Gastroesophageal sphincter (tissue), 4 donors: ENCODE measurements around the gene PLCL1. TPM values are rescaled to one million over a fixed set of nuclear protein-coding genes. Genes with fewer than 3 reads are reported as not detected.

Source experiments
- ATAC-seq: fragments of 150-250 bp; one replicate; pipeline ENCODE4 v1.9.1; 2016; ENCODE audit warnings: mild to moderate bottlenecking, moderate library complexity
- H3K27ac ChIP-seq, 4 donors: fragments of 200-600 bp; sonication (generic) in 3 of 4; 1 replicate in 3 of 4; 2 replicates in 1 of 4; pipeline ENCODE4 v1.5.1; 2016 to 2019
- H3K27me3 ChIP-seq: fragments of 200-600 bp; sonication (generic); one replicate; pipeline ENCODE4 v1.5.1; 2019
- H3K36me3 ChIP-seq, 2 donors: fragments of 200-600 bp; sonication (generic); one replicate each; pipeline ENCODE4 v1.5.1; 2019; ENCODE audit warnings: control low read depth in 1 of 2
- H3K4me1 ChIP-seq, 3 donors: fragments of 200-600 bp; sonication (generic); 1 replicate in 2 of 3; 2 replicates in 1 of 3; pipeline ENCODE4 v1.5.1; 2016 to 2019; ENCODE audit warnings: control low read depth in 2 of 3
- H3K4me3 ChIP-seq, 2 donors: fragments of 200-600 bp; sonication (generic); one replicate each; pipeline ENCODE4 v1.5.1; 2019; ENCODE audit warnings: mild to moderate bottlenecking in 1 of 2, moderate library complexity in 1 of 2
- H3K9me3 ChIP-seq, 3 donors: fragments of 200-600 bp; sonication (generic); one replicate each; pipeline ENCODE4 v1.5.1; 2017 to 2019; ENCODE audit warnings: control low read depth in 2 of 3
- EP300 ChIP-seq: sonication (generic); formaldehyde crosslinking; IDR thresholded peaks from one replicate; pipeline ENCODE4 v1.6.1; 2017; ENCODE audit warnings: antibody characterized with exemption, mild to moderate bottlenecking
- POLR2A ChIP-seq, 2 donors: fragments of 450-650 bp; IDR thresholded peaks; one replicate each; pipeline ENCODE4 v1.6.1; 2017; ENCODE audit warnings: antibody characterized with exemption in 2 of 2, mild to moderate bottlenecking in 2 of 2, moderate library complexity in 1 of 2
- POLR2AphosphoS5 ChIP-seq: sonication (generic); formaldehyde crosslinking; IDR thresholded peaks from one replicate; pipeline ENCODE4 v1.6.1; 2017; ENCODE audit warnings: antibody characterized with exemption
- WGBS, 2 donors: methylation state at CpG; one replicate each; pipeline ENCODE4 v1.1.5; 2018; ENCODE audit warnings: low coverage in 1 of 2; 5-methylcytosine and 5-hydroxymethylcytosine counted together
- total RNA-seq, 4 donors: library from RNA; depleted of rRNA; stranded (reverse); fragments of >200 nt; gene quantifications; one replicate each; pipeline ENCODE4 v1.1.0, GENCODE V29; 2016
- TF ChIP-seq, protein P1 (sequence below), 4 experiments: fragments of 200-600 bp in 2 of 4; fragments of 450-650 bp in 2 of 4; sonication (generic) in 1 of 4; IDR thresholded peaks; one replicate each; pipeline ENCODE4 v1.5.1; 2017 to 2019; ENCODE audit warnings: antibody characterized with exemption in 4 of 4, mild to moderate bottlenecking in 2 of 4, moderate library complexity in 2 of 4

PLCL1 gene
- total RNA-seq, 4 donors from 2014 or later = 23.4 to 89.2 (median 47.4) TPM

DNA sequence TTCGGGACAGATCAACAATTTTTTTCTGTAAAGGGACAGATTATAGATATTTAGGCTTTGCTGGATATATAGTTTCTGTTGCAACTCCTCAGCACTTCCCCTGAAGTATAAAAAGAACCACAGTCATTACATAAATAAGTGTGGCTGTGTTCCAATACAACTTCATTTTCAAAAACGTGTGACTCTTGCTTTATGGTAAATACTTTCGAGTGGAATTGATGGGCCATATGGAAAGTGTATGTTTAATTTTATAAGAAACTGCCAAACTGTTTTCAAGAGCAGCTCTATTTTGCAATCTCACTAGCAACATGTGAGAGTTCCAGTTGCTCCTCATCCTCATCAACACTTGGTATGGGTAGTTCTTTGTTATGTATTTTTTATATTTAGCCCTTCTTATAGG lies 370.9 kb downstream of the PLCL1 start:
- Histone ChIP-seq H3K9me3 (peaks cover 0 to 6% (median 0%) of the 10 kb centered on the region in 3 donors), H3K27ac (no peak overlapping the region), H3K4me3 (no peak overlapping the region), H3K4me1 (peaks cover 0 to 8% (median 0%) of the 10 kb centered on the region in 3 donors), H3K27me3 (no peaks in the 10 kb centered on the region), H3K36me3 (no peaks in the 10 kb centered on the region)
- ATAC-seq = no peak
- WGBS, 2 donors = 69 to 74% methylated on average over 2 to 3 of the region's 3 CpGs
- TF ChIP-seq POLR2AphosphoS5 (no peak), EP300 (no peak), POLR2A (IDR thresholded peaks at IDR 0.05) (no peak)
- TF ChIP-seq, protein P1, sequence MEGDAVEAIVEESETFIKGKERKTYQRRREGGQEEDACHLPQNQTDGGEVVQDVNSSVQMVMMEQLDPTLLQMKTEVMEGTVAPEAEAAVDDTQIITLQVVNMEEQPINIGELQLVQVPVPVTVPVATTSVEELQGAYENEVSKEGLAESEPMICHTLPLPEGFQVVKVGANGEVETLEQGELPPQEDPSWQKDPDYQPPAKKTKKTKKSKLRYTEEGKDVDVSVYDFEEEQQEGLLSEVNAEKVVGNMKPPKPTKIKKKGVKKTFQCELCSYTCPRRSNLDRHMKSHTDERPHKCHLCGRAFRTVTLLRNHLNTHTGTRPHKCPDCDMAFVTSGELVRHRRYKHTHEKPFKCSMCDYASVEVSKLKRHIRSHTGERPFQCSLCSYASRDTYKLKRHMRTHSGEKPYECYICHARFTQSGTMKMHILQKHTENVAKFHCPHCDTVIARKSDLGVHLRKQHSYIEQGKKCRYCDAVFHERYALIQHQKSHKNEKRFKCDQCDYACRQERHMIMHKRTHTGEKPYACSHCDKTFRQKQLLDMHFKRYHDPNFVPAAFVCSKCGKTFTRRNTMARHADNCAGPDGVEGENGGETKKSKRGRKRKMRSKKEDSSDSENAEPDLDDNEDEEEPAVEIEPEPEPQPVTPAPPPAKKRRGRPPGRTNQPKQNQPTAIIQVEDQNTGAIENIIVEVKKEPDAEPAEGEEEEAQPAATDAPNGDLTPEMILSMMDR (IDR thresholded peaks at IDR 0.05) = no peak

DNA sequence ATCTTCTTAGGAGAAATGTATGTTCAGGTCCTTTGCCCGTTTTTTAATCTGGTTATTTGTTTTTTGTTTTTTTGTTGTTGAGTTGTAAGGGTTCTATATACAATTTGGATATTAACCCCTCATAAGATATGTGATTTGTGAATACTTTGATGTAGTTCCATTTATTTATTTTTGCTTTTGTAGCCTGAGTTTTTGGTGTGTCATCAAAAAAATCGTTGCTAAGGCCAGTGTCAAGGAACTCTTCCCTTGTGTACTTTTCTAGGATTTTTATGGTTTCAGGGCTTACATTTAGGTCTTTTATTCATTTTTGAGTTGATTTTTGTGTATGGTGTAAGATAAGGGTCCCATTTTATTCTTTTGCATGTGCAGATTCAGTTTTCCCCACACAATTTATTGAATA lies 372.6 kb downstream of the PLCL1 start:
- no peak overlapping the region for H3K4me3 ChIP-seq
- peaks cover 0 to 8% (median 0%) of the 10 kb centered on the region in 3 donors for H3K4me1 ChIP-seq
- no peaks in the 10 kb centered on the region for H3K27me3 ChIP-seq
- no peak for ATAC-seq
- 89 to 90% methylated on average over 2 of the region's 2 CpGs for WGBS, 2 donors
- no peak overlapping the region for H3K27ac ChIP-seq
- no peaks in the 10 kb centered on the region for H3K36me3 ChIP-seq
- H3K9me3 ChIP-seq = peaks cover 0 to 6% (median 0%) of the 10 kb centered on the region in 3 donors
- TF ChIP-seq POLR2A (IDR thresholded peaks at IDR 0.05) = no peak
- TF ChIP-seq, protein P1 (IDR thresholded peaks at IDR 0.05) = no peak
- TF ChIP-seq EP300 = no peak
- TF ChIP-seq POLR2AphosphoS5 = no peak

DNA sequence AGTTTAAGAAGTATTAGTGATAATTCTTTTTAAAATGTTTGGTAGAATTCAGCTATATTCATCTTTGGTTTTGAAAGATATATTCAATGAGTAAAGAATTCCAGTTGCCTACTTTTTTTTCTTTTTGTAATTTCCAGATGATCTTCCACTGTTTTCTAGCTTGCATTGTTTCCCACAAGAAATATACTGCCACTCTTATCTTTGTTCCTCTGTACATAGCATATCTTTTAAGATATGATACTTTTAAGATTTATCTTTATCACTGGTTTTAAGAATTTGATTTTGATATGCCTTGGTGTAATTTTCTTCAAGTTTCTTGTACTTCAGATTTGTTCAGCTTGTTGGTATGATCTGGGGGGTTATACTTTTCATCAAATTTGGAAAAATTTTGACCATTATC lies 374.4 kb downstream of the PLCL1 start:
- H3K36me3 ChIP-seq = no peaks in the 10 kb centered on the region
- H3K27ac ChIP-seq = no peak overlapping the region
- ATAC-seq = no peak
- TF ChIP-seq, protein P1 (IDR thresholded peaks at IDR 0.05) = no peak
- TF ChIP-seq POLR2AphosphoS5 = no peak
- TF ChIP-seq POLR2A (IDR thresholded peaks at IDR 0.05) = no peak
- TF ChIP-seq EP300 = no peak
- no peaks in the 10 kb centered on the region for H3K4me1 ChIP-seq
- H3K9me3 ChIP-seq = peaks cover 0 to 6% (median 0%) of the 10 kb centered on the region in 3 donors
- H3K27me3 ChIP-seq = no peaks in the 10 kb centered on the region
- H3K4me3 ChIP-seq = no peak overlapping the region

DNA sequence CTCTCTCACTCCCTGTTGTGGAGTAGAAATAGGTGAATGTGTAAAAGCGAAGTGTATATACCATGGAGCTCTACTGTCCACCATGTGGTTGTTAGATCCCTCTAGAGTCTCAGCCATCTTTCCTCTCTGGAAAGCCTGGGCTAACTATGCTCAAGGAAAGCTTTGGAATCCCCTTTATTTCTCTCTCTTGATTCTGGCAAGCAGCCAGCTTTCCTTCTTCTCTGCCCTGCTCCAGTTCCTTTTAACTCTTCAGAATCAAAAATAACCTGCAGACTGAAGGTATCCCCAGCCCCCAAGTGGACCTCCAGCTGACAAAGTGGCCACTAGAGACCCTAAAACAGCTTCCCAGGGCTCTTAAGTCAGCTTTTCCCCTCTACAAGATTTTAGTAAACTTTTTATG lies 381.9 kb downstream of the PLCL1 start:
- Histone ChIP-seq H3K4me3 (no peak overlapping the region), H3K4me1 (no peaks in the 10 kb centered on the region), H3K27me3 (no peaks in the 10 kb centered on the region), H3K27ac (no peak overlapping the region), H3K9me3 (no peaks in the 10 kb centered on the region), H3K36me3 (no peaks in the 10 kb centered on the region)
- 67 to 93% methylated on average over 1 of the region's 1 CpG for WGBS, 2 donors
- TF ChIP-seq POLR2AphosphoS5 (no peak), EP300 (no peak), POLR2A (IDR thresholded peaks at IDR 0.05) (no peak)
- TF ChIP-seq, protein P1 (IDR thresholded peaks at IDR 0.05) = no peak
- ATAC-seq = no peak

DNA sequence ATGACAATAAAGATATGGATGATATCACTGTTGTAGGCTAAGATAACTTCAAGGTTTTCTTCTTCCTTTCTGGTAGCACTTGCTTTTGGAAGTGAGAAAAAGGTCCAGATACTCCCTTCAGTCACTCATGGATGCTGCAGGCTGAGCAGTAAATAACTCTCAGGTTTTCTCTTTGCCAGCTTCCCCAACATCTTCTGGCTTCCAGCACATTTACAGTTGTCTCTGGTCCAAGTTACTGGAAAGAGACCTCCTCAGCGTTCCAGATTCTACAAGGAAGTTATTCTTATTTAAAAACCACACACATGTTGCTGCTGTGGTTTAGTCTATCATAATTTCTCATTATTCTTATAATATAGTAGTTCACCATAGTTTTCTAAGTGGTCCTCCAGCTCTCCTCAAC lies 383.4 kb downstream of the PLCL1 start:
- no peaks in the 10 kb centered on the region for H3K27me3 ChIP-seq
- no peak for ATAC-seq
- H3K9me3 ChIP-seq = no peaks in the 10 kb centered on the region
- TF ChIP-seq, protein P1 (IDR thresholded peaks at IDR 0.05) = no peak
- no peak for TF ChIP-seq EP300
- no peak for TF ChIP-seq POLR2A (IDR thresholded peaks at IDR 0.05)
- TF ChIP-seq POLR2AphosphoS5 = no peak
- no peaks in the 10 kb centered on the region for H3K36me3 ChIP-seq
- WGBS, 2 donors = 20 to 81% methylated on average over 1 of the region's 1 CpG
- no peak overlapping the region for H3K27ac ChIP-seq
- H3K4me3 ChIP-seq = no peak overlapping the region
- no peaks in the 10 kb centered on the region for H3K4me1 ChIP-seq
